ENCODE measurements around the gene RRP9.
"Not testable (repeated sequence)": the region's sequence is repeated elsewhere in the genome, so short reads cannot be mapped to it uniquely, and the experiment has no call there.

The RRP9 gene, protein sequence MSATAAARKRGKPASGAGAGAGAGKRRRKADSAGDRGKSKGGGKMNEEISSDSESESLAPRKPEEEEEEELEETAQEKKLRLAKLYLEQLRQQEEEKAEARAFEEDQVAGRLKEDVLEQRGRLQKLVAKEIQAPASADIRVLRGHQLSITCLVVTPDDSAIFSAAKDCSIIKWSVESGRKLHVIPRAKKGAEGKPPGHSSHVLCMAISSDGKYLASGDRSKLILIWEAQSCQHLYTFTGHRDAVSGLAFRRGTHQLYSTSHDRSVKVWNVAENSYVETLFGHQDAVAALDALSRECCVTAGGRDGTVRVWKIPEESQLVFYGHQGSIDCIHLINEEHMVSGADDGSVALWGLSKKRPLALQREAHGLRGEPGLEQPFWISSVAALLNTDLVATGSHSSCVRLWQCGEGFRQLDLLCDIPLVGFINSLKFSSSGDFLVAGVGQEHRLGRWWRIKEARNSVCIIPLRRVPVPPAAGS

DNA sequence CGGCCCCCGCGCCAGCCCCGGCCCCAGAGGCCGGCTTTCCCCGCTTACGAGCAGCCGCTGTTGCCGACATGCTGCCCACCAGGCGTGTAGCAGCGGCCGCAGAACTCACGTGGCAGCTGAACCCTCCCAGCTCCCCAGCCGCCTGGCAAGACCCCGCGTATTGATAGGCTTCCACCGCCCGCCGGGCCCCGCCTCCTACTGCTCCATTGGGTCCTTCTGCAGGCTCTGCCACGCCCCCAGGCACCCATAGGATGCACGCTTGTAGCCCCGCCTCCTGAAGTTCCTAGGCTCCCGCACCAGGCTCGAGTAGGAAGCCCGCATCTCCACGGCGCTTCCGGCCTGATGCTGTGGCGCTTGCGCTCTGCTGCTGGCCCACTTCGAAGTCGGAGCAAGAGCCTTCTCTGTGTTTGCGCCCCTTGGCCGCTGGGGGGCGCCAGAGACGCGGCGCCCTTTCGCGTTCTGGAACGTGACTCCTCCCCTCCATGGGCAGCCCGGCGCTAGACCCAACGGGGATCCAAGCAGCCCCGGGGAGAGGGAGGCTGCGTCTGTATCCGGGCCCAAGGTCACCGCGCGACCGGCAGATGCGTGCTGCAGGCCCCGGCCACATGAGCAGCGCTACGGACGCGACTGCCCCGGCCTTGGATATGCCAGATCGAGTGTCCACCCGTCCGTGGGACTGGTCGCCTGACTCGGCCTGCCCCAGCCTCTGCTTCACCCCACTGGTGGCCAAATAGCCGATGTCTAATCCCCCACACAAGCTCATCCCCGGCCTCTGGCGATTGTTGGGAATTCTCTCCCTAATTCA lies at the start of gene RRP9, which contains the start of gene PARP3:
RRP9 (minus strand) TSS at position 107 of the 805 bp plus-strand sequence; CDS start at position 70, 37 bp downstream.
PARP3 (plus strand) TSS at position 566 of the 805 bp plus-strand sequence. CDS start 993 bp downstream, outside the sequence.
- DNase-seq (ENCODE audit: low read depth, low spot score), result peak; percentile 100
- TF ChIP-seq, protein P1, sequence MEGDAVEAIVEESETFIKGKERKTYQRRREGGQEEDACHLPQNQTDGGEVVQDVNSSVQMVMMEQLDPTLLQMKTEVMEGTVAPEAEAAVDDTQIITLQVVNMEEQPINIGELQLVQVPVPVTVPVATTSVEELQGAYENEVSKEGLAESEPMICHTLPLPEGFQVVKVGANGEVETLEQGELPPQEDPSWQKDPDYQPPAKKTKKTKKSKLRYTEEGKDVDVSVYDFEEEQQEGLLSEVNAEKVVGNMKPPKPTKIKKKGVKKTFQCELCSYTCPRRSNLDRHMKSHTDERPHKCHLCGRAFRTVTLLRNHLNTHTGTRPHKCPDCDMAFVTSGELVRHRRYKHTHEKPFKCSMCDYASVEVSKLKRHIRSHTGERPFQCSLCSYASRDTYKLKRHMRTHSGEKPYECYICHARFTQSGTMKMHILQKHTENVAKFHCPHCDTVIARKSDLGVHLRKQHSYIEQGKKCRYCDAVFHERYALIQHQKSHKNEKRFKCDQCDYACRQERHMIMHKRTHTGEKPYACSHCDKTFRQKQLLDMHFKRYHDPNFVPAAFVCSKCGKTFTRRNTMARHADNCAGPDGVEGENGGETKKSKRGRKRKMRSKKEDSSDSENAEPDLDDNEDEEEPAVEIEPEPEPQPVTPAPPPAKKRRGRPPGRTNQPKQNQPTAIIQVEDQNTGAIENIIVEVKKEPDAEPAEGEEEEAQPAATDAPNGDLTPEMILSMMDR (IDR thresholded peaks at IDR 0.05; ENCODE audit: low read depth, low read length), result peak; percentile 98
- H3K4me3 ChIP-seq (ENCODE audit: low read depth, low read length), result peak within 1 kb of the TSS; percentile 80
- in situ Hi-C loops (cut with HindIII; ENCODE audit: low sequenced_read_pairs), result no loop called here

- H3K4me3 ChIP-seq (ENCODE audit: low read depth, low read length); DNase-seq (ENCODE audit: low read depth, low spot score); in situ Hi-C loops (cut with HindIII; ENCODE audit: low sequenced_read_pairs): not testable (repeated sequence)
Measured at GRCh38 chr3:51990501-51990971, 48.8 kb upstream of the RRP9 start.

GRCh38 chr3:51988286-51989146 lies 46.8 kb upstream of the RRP9 start:
- in situ Hi-C loops (cut with HindIII; ENCODE audit: low sequenced_read_pairs), result no loop called here

GRCh38 chr3:51987568-51987967 lies 45.9 kb upstream of the RRP9 start:
- H3K4me3 ChIP-seq (ENCODE audit: low read depth, low read length), result no peak overlapping the region
- in situ Hi-C loops (cut with HindIII; ENCODE audit: low sequenced_read_pairs), result no loop called here
- TF ChIP-seq, protein P1 (IDR thresholded peaks at IDR 0.05; ENCODE audit: low read depth, low read length), result no peak
- no peak for DNase-seq (ENCODE audit: low read depth, low spot score)

More at GRCh38 chr3:51988286-51989146, 46.8 kb upstream of the RRP9 start:
- no peak overlapping the region for H3K4me3 ChIP-seq (ENCODE audit: low read depth, low read length)
- TF ChIP-seq, protein P1 (IDR thresholded peaks at IDR 0.05; ENCODE audit: low read depth, low read length), result no peak
- no peak for DNase-seq (ENCODE audit: low read depth, low spot score)

GRCh38 chr3:51986010-51986947 lies 44.6 kb upstream of the RRP9 start:
- TF ChIP-seq, protein P1 (IDR thresholded peaks at IDR 0.05; ENCODE audit: low read depth, low read length), result no peak
- DNase-seq (ENCODE audit: low read depth, low spot score), result no peak
- no peak overlapping the region for H3K4me3 ChIP-seq (ENCODE audit: low read depth, low read length)
- in situ Hi-C loops (cut with HindIII; ENCODE audit: low sequenced_read_pairs), result no loop called here

- H3K4me3 ChIP-seq (ENCODE audit: low read depth, low read length), result no peak overlapping the region
- in situ Hi-C loops (cut with HindIII; ENCODE audit: low sequenced_read_pairs), result no loop called here
- TF ChIP-seq, protein P1 (IDR thresholded peaks at IDR 0.05; ENCODE audit: low read depth, low read length), result no peak
- DNase-seq (ENCODE audit: low read depth, low spot score), result no peak
Measured at GRCh38 chr3:51985063-51985462, 43.4 kb upstream of the RRP9 start.
